ENCODE measurements around the gene SF3A2. TPM values are rescaled to one million over a fixed set of nuclear protein-coding genes. Genes with fewer than 3 reads are reported as not detected.
"Not testable (repeated sequence)": the region's sequence is repeated elsewhere in the genome, so short reads cannot be mapped to it uniquely, and the experiment has no call there.

SF3A2 gene
- total RNA-seq, 1 experiment from 2014 or later = 41.6 TPM

DNA sequence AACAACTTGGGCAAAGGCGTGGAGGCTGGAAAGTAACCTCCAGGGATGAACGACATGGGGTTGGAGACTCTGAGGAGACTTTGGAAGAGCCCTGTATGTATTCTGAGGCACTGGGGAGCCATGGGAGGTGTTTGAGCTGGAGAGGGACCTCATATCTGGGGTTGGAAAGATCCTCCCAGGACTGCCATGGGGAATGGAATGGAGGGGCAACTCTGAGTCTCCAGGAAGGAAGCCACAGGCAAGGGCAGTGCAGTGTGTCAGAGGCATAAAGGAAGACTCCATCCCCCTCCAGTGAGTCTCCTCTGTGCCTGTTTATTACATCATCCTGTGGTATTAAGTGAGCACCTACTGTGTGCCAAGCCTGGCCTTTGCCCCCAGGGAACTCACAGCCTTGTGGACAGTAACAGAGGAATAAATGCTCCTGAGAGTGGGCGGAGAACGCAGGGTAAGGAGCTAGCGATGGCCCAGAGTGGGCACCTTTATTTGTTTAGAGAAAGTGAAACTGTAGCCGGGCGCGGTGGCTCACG, 37.6 kb downstream of the SF3A2 start:
- no peak for DNase-seq (ENCODE audit: low read depth)

DNA sequence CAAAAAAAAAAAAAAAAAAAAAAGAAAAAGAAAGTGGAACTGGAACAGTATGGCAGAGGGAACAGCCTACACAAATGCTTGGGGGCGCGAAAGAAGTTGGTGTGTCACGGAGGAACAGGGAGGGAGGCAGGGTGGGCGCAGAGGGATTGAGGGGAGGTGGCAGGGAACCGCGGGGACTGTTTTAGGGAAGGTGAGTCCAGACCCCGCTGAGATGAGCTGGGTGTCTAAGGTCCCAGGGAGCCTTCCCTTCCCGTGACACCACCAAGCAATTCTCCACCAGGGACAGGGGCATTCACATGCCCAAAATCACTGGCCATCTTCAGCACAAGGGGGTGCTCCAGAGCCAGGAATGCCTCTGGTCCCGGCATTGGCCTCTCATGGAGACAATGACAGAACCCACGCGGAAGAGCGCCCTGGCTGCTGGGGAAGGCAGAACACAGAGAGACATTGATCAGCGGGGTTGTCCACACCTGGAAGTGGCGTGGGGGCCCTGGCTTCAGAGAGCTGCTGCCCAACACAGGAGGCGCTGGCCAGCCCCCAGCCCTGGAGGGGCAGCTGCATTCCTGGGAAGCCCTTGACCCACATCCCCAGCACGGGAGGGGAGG, 38.4 kb downstream of the SF3A2 start:
- DNase-seq (ENCODE audit: low read depth) = peak; percentile 65

- no peak for DNase-seq (ENCODE audit: low read depth)
Measured at GRCh38 chr19:2275588-2276428, 39.2 kb downstream of the SF3A2 start.

DNA sequence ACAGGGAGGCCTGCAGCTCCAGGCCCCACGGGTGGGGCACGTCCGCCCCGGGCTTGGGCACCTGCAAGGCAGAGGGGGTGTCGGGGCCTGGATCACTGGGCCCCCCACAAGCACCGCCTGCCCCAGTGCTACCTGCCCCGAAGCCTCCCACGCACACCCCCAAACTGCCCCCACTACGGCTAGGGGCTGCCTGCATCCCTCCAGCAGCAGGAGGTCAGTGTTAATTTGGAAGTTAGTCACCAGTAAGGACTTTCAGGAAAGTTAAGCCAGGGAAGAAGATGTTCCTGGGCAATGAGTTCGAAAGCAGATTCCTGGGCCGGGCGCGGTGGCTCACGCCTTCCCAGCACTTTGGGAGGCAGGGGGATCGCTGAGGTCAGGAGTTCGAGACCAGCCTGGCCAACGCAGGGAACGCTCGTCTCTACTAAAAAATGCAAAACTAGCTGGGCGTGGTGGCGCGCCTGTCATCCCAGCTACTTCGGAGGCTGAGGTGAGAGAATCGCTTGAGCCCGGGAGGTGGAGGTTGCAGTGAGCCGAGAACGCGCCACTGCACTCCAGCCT, 39.9 kb downstream of the SF3A2 start:
- no peak for DNase-seq (ENCODE audit: low read depth)

- DNase-seq (ENCODE audit: low read depth) = no peak
Measured at GRCh38 chr19:2277138-2277537, 40.5 kb downstream of the SF3A2 start.

DNA sequence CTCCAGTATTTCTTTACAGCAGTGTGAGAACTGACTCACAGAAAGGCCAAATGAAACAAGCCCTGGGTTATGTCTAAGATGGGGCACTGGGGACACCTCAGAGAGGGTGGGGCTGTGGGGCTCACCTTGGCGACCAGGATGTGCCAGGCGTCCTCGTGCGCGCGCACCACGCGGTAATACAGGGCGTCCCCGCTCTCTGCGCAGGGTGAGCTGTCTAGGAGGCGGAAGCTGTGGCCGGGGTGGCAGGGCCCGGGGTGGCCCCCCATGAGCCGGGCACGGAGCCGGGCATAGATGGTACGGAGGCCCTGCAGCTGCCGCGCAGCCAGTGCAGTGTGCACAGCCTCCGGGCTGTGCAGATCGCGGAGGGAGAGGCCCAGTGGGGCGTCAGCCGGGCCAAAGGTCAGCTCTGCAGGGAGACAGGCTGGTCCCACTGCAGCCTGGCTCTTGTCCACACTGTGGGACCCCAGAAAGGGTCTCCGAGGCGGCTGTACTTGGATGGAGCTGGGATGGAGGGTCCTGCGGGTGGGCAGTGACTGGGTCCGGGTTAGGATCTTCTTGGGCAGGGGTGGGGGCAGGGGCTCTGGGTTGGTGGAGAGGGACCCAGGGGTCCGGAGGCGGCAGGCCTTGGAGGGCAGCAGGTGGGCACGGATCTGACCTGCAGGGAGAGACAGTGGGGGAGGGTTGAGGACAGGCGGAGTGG, 42.0 kb downstream of the SF3A2 start:
- no peak for DNase-seq (ENCODE audit: low read depth)

GRCh38 chr19:2280633-2281264, 44.1 kb downstream of the SF3A2 start:
- no peak for DNase-seq (ENCODE audit: low read depth)

DNA sequence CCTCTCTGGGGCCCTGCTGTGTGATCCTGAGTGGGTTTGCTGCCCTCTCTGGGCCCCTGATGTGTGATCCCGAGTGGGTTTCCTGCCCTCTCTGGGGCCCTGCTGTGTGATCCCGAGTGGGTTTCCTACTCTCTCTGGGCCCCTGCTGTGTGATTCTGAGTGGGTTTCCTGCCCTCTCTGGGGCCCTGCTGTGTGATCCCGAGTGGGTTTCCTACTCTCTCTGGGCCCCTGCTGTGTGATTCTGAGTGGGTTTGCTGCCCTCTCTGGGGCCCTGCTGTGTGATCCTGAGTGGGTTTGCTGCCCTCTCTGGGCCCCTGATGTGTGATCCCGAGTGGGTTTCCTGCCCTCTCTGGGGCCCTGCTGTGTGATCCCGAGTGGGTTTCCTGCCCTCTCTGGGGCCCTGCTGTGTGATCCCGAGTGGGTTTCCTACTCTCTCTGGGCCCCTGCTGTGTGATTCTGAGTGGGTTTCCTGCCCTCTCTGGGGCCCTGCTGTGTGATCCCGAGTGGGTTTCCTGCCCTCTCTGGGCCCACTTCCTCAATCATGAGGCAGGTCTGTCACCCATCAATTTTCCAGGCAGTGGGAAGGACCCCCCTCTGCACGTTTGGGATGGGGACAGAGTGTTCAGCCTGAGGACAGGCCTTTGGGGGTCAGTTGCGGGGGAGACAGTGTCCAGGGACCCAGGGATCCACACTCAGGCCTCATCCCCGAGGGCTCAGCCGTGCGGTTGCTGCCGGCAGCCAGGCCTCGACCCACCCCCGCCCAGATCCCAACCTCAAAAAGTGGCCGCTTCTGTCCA, 44.8 kb downstream of the SF3A2 start:
- not testable (repeated sequence) for DNase-seq (ENCODE audit: low read depth)

DNA sequence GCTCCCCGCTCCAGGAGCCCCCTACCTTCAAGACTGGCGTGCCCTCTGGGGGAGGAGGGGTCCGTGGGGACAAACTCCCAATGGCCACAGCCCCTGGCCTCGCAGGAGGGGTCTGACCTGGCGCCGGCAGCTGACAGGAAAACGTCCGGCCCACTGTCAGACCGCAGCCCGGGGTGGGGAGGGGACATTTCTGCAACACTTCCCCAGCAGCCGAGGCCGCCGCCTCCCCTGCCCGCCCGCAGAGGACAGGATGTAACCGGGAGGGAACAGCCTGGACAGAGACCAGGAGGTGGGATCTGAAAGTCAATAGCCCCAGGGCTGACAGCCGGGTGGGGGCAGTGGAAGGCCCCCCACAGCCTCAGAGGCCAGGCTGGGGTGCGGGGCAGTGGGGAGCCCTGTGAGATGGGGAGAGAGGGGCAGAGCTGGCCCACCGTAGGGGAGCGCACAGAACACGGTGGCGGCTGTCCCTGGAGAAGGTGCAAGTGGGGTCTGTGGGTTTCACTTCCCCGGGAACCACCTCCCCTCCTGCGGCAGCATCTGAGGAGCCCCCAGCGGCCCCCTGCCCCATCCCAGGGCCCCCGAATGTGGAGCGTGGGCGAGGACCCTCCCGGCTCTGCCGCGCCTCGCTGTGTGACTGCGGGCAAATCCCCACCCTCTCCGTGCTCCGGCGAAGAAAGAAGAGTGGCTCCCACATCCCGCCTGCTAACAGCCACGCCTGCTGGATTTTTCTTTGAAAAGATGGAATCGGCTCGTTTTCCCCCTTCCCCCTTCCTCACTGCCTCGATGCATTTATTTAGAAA, 45.6 kb downstream of the SF3A2 start, which contains the start of gene PEAK3:
Gene PEAK3 (minus strand): TSS at position 114 of the 800 bp plus-strand sequence. CDS start 1,244 bp downstream, outside the sequence.
- DNase-seq (ENCODE audit: low read depth) = peak; percentile 40

DNA sequence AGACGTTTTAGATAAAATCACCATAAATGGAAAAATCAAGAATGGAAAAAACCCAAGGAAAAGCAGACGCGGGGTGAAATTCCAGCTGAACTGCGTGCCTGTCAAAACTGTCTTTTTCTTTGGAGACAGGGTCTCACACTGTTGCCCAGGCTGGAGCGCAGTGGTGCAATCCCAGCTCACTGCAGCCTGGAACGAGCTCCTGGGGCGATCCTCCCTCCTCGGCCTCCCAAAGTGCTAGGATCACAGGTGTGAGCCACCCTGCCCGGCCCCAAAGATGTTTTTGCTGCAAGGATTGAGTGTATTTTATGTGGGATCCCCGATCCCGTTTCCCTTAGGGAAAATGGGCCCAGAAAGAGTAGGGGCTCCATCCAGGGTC, 46.2 kb downstream of the SF3A2 start:
- DNase-seq (ENCODE audit: low read depth) = no peak

GRCh38 chr19:2283835-2284507, 47.3 kb downstream of the SF3A2 start:
- no peak for DNase-seq (ENCODE audit: low read depth)

DNA sequence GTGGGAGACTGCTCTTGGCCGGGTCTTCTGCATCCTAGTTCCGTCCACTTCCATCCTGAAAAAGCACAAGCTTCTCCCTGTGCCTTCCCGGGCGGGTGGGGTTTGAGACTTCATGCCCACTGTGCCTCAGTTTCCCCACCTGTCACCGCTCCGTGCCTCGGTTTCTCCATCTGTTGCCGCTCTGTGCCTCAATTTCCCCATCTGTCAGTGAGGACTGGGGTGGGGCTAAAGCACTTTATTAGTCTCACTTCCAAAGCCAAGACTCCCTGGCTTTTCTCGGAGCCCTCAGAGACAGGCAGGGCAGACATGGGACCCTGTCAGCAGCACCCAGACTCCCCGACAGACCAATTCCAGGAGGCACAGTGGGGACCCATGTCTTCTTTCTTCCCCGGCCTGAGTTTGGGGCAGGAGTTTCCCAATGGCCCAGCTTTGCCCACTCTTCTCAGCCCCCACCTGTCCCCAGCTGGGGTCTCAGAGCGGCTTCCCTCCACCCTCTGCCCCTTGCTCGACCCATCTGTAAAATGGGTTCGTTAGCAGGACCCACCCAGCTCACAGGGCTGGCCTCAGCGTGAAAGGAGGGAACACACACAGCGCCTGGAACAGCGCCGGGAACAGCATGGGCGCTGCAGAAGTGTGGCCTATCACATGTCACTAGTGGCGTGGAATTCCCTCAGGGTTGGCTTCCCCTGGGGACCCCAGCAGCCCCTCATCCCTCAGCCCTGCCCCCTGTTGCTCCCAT, 49.9 kb downstream of the SF3A2 start:
- DNase-seq (ENCODE audit: low read depth) = no peak

GRCh38 chr19:2287585-2288337, 51.1 kb downstream of the SF3A2 start:
- DNase-seq (ENCODE audit: low read depth) = no peak

- no peak for DNase-seq (ENCODE audit: low read depth)
Measured at GRCh38 chr19:2288338-2288817, 51.8 kb downstream of the SF3A2 start.

GRCh38 chr19:2288818-2289713, 52.4 kb downstream of the SF3A2 start:
- DNase-seq (ENCODE audit: low read depth) = no peak

DNA sequence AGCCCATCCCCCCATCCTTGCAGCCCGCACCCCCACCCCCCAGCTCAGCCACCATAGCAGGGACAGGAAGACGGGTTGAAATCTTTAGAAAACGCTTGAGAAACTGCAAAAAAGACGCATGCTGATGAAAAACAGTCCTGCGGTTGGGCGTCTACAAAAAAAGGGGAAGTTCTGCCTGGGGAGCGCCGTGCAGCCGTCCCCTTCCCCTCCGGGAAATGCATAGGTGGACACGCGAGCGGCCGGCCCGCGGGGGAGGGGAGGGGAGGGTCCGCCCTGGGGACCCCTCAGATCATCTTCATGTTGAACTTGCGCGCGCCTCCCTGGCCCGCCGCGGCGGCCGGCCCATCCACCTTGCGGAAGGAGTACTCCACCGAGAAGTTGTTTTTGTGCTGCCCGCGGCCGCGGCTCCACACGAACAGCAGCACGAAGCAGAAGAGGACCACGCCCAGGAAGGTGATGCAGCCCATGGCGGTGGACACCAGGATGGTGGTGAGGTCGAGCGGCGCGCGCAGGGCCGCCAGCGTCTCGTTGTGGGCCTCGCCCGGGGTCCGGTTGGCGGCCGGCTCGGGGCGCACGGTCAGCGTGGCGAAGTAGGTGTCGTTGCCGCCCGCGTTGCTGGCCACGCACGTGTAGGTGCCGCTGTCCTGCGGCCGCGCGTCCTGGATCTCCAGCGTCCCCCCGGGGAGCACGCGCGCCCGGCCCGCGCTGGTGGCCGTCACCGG, 53.3 kb downstream of the SF3A2 start:
- no peak for DNase-seq (ENCODE audit: low read depth)
